ENCODE results near the gene CTCF.

Gene CTCF

DNA sequence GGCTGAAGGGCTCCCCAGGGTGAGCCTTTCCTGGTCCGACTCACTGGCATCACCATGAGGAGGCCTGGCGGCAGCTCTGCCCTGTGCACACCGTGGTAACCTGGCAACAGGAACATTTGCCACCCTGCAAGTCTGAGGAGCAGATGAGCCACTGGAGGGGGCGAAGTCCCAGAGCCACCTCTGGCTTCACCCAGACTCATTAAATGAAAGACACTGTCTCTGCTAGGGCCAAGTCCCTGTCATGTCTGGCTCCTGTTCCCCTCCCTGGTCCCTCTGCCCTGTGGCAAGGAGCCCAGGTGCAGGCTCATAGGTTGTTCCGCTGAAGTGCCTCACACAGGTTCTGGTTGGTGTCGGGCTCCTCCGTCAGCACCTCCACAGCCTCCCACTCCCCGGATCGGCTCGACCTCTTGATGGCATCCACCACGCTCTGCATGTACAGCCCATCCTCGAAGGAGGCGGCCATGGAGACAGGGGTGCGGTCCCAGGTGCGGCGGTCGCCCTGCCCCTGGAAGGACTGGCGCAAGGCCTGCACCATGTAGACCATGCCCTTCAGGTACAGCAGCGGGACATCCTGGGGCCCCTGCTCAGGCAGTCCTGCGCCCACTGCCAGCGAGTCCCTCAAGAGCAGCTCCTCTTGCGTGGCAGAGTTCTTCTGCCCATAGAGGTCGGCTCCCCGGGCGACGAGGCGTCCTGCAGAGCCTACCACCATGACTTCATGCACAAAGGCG is 112.7 kb downstream of the CTCF start:
- Histone ChIP-seq H3K36me3 (ENCODE audit: insufficient read depth, low read length) (peaks cover 10% of the 10 kb centered on the region), H3K4me1 (ENCODE audit: insufficient read depth, low read length) (no peaks in the 10 kb centered on the region), H3K9me3 (ENCODE audit: low read length) (no peaks in the 10 kb centered on the region), H3K4me3 (ENCODE audit: low read length) (no peak overlapping the region), H2AFZ (ENCODE audit: low read depth, low read length) (no peak overlapping the region), H3K27me3 (ENCODE audit: insufficient read depth, low read length) (no peaks in the 10 kb centered on the region)

DNA sequence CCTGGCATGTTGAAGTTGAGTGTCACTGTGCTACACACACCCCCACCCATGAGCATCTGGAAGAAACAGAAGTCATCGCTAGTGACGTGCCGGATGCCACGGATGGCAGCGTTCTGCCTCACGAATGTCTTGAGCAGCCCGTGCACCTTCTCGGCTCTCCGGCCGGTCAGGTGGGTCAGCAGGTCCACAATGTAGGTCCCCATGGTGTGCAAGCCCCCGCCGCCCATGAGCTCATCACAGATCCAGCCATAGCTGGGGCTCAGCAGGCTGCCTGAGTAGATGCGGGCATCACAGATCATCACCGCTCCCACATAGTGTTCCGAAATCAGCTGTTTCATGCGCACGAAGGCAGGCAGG is 113.2 kb downstream of the CTCF start:
- no peaks in the 10 kb centered on the region for H3K9me3 ChIP-seq (ENCODE audit: low read length)
- no peak overlapping the region for H2AFZ ChIP-seq (ENCODE audit: low read depth, low read length)
- no peaks in the 10 kb centered on the region for H3K27me3 ChIP-seq (ENCODE audit: insufficient read depth, low read length)
- H3K4me1 ChIP-seq (ENCODE audit: insufficient read depth, low read length): no peaks in the 10 kb centered on the region
- peaks cover 15% of the 10 kb centered on the region for H3K36me3 ChIP-seq (ENCODE audit: insufficient read depth, low read length)
- H3K4me3 ChIP-seq (ENCODE audit: low read length): no peak overlapping the region

DNA sequence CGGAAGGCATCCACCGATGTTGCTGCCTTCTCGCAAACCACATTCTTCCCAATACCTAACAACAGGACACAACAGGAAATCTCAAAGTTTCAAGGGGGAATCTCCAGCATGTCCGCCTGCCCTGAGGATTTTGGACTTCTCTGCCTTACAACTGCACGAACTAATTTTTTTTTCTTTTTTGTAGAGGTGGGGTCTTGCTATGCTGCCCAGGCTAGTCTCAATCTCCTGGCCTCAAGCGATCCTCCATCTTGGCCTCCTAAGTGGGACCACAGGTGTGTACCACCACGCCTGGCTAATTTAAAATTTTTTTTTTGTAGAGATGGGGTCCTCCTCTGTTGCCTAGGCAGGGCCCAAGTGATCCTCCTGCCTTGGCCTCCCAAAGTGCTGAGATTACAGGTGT is 113.7 kb downstream of the CTCF start:
- peaks cover 15% of the 10 kb centered on the region for H3K36me3 ChIP-seq (ENCODE audit: insufficient read depth, low read length)
- no peaks in the 10 kb centered on the region for H3K27me3 ChIP-seq (ENCODE audit: insufficient read depth, low read length)
- no peaks in the 10 kb centered on the region for H3K4me1 ChIP-seq (ENCODE audit: insufficient read depth, low read length)
- no peak overlapping the region for H3K4me3 ChIP-seq (ENCODE audit: low read length)
- H2AFZ ChIP-seq (ENCODE audit: low read depth, low read length): no peak overlapping the region
- no peaks in the 10 kb centered on the region for H3K9me3 ChIP-seq (ENCODE audit: low read length)

DNA sequence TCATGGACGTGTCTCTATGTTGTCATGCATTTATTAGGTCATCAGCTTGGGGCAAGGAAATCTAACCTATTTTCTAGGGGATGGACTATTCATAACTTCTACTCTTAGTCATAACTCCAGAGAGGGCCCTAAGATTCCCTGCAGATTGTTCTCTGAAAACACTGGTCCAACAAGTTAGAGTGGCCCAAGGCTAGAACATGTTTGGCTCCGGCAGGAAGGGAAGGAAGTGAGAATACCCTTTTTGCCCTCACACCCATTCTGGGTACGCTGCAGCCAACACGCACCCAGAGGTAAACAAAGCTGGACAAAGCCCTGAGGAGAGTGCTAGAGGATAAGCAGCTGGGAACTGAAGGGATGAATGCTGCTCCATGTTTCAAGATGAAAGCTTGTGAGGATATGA is 114.2 kb downstream of the CTCF start:
- no peak overlapping the region for H3K4me3 ChIP-seq (ENCODE audit: low read length)
- peaks cover 15% of the 10 kb centered on the region for H3K36me3 ChIP-seq (ENCODE audit: insufficient read depth, low read length)
- H3K27me3 ChIP-seq (ENCODE audit: insufficient read depth, low read length): no peaks in the 10 kb centered on the region
- no peaks in the 10 kb centered on the region for H3K4me1 ChIP-seq (ENCODE audit: insufficient read depth, low read length)
- H3K9me3 ChIP-seq (ENCODE audit: low read length): no peaks in the 10 kb centered on the region
- H2AFZ ChIP-seq (ENCODE audit: low read depth, low read length): no peak overlapping the region

DNA sequence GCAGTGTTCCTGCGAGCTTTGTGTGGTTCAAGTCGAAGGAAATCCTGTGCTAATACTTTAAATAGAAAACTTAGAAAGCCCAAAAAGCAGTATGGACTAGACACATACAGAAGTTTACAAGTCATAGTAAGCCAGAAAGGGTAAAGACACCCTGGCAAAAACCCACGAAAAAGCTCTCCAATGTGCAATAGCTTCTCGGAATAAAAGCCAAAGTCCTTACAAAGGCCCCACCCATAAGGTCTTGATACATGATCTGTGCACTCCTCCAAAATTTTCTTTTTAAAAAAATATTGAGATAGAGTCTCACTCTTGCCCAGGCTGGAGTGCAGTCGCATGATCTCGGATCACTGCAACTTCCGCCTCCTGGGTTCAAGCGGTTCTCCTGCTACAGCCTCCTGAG is 114.6 kb downstream of the CTCF start:
- Histone ChIP-seq H3K27me3 (ENCODE audit: insufficient read depth, low read length) (no peaks in the 10 kb centered on the region), H3K36me3 (ENCODE audit: insufficient read depth, low read length) (peaks cover 17% of the 10 kb centered on the region), H3K9me3 (ENCODE audit: low read length) (no peaks in the 10 kb centered on the region), H2AFZ (ENCODE audit: low read depth, low read length) (no peak overlapping the region), H3K4me1 (ENCODE audit: insufficient read depth, low read length) (no peaks in the 10 kb centered on the region), H3K4me3 (ENCODE audit: low read length) (no peak overlapping the region)

DNA sequence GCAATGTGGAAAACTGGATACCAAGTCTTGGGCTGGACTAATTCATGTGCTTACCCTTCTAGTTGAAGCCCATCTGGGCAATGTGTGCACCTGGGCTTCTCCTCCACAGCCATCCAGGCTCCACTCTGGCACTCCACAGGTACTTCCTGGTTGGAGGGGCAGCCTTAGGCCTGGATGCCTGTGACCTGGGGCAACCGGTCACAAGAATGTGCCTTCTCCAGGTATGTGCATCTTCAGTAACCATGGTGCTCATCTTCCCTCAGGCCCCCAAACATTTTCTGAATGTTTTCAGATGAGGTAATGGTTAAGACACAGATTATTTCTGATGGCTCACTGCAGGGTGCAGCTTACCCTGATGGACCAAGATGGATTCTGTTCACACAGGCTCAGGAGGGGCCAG is 115.4 kb downstream of the CTCF start:
- Histone ChIP-seq H3K36me3 (ENCODE audit: insufficient read depth, low read length) (peaks cover 17% of the 10 kb centered on the region), H3K27me3 (ENCODE audit: insufficient read depth, low read length) (no peaks in the 10 kb centered on the region), H2AFZ (ENCODE audit: low read depth, low read length) (no peak overlapping the region), H3K4me3 (ENCODE audit: low read length) (no peak overlapping the region), H3K9me3 (ENCODE audit: low read length) (no peaks in the 10 kb centered on the region), H3K4me1 (ENCODE audit: insufficient read depth, low read length) (no peaks in the 10 kb centered on the region)

DNA sequence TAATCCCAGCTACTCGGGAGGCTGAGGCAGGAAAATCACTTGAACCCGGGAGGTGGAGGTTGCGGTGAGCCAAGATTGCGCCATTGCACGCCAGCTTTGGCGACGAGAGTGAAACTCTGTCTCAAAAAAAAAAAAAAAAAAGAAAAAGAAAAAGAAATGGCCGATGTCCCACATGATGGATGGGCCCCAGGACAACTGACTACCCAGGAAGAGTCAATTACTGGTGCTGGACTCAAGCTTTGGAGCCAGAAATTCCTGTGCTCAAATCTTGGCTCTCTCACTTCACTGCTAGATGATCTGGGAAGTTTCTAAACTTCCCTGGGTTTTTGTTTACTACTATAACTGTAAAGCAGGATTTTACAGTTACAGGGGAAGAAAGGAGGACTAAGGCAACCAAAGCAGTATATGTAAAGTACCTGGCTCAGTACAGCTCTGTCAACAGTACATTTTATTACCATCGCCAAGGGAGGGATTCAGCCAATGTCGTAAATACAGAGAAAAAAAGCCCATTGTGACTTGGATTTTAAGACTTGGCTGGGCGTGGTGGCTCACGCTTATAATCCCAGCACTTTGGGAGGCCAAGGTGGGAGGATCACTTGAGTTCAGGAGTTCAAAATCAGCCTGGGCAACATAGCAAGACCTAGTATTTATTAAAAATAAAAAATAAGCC is 116.2 kb downstream of the CTCF start:
- Histone ChIP-seq H3K4me1 (ENCODE audit: insufficient read depth, low read length) (no peaks in the 10 kb centered on the region), H3K4me3 (ENCODE audit: low read length) (no peak overlapping the region), H3K36me3 (ENCODE audit: insufficient read depth, low read length) (peaks cover 23% of the 10 kb centered on the region), H2AFZ (ENCODE audit: low read depth, low read length) (no peak overlapping the region), H3K27me3 (ENCODE audit: insufficient read depth, low read length) (no peaks in the 10 kb centered on the region), H3K9me3 (ENCODE audit: low read length) (no peaks in the 10 kb centered on the region)

DNA sequence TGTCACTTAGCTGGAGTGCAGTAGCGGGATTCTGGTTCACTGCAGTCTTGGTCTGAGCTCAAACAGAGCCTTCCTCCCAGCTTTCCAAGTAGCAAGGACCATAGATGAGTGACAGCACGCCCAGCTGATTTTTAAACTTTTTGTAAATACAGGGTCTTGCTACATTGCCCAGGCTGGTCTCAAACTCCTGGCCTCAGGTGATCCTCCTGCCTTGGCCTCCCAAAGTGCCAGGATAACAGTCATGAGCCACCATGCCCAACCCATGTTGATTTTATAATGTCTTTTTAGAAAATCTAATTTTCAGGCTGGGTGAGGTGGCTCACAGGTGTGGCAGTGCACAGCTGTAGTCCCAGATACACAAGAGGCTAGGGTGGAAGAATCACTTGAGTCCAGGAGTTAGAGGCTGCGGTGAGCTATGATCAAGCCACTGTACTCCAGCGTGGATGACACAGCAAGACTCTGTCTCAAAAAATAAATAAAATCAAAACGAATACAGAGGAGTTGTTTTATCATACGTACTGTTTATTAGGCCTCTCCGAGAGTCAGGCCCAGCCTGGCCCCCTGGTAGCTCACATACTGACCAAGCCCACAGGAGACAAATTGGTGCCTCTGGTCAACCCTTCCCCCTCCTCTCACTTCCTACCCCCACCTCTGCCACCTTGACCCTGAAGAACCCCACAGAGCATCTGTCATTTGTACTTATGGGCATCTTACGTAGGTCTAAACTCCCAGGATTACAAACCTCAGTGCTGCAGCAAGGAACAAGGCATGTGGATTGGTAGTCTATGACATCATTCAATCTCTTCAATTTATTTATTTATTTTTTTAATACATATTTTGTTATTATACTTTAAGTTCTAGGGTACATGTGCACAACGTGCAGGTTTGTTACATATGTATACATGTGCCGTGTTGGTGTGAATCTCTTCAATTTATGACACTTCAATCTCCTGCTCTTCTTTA is 117.9 kb downstream of the CTCF start:
- Histone ChIP-seq H3K36me3 (ENCODE audit: insufficient read depth, low read length) (peaks cover 35% of the 10 kb centered on the region), H3K4me1 (ENCODE audit: insufficient read depth, low read length) (no peaks in the 10 kb centered on the region), H3K27me3 (ENCODE audit: insufficient read depth, low read length) (no peaks in the 10 kb centered on the region), H2AFZ (ENCODE audit: low read depth, low read length) (no peak overlapping the region), H3K9me3 (ENCODE audit: low read length) (no peaks in the 10 kb centered on the region), H3K4me3 (ENCODE audit: low read length) (no peak overlapping the region)

DNA sequence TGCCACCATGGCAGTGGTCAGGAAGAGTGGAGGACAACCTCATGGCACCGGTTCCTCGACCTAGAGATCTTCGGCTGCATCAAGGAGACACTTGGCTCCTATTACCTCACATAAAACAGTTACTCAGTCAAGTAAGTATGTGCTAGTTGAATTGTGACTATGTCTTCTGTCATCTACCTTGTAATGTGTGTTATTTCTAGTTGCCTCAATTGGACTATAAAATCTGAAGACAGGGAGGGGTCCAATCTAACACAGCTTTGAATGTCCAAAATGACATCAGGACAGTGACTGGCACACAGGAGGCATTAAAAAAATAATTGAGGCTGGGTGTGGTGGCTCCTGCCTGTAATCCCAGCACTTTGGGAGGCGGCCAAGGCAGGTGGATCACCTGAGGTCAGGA is 121.4 kb downstream of the CTCF start:
- Histone ChIP-seq H2AFZ (ENCODE audit: low read depth, low read length) (no peak overlapping the region), H3K36me3 (ENCODE audit: insufficient read depth, low read length) (peaks cover 34% of the 10 kb centered on the region), H3K9me3 (ENCODE audit: low read length) (no peaks in the 10 kb centered on the region), H3K27me3 (ENCODE audit: insufficient read depth, low read length) (no peaks in the 10 kb centered on the region), H3K4me1 (ENCODE audit: insufficient read depth, low read length) (no peaks in the 10 kb centered on the region), H3K4me3 (ENCODE audit: low read length) (no peak overlapping the region)

DNA sequence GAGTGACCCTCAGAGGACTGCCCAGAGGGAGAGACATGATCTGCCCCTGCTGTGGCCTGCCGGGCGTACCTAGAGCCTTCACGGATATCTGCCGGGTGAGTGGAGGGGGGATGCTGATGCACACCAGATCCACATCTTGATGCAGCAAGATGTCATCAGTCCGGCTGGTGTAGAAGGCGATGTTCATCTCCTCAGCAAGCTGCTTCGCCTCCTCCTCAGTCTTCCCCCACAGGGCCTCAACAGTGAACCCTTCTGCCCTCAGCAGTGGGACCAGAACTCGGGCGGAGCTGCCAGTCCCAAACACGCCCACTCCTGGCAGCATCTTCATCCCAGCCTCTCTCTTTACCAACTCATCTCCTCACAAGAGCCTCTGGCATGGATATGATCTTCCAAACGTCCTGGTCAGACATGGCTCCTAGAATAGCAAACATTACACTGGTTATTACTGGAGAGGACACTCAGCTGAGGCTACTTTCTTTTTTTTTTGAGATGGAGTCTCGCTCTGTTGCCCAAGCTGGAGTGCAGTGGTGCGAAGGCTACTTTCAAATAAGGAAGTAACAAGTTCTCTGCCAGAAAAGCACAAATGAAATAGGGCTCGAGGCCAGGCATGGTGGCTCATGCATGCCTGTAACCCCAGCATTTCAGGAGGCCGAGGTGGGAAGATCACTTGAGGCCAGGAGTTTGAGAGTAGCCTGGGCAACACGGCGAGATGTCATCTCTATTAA is 123.2 kb downstream of the CTCF start:
- H3K4me3 ChIP-seq (ENCODE audit: low read length): no peak overlapping the region
- no peaks in the 10 kb centered on the region for H3K27me3 ChIP-seq (ENCODE audit: insufficient read depth, low read length)
- H3K9me3 ChIP-seq (ENCODE audit: low read length): no peaks in the 10 kb centered on the region

More for the DNA sequence above, 123.2 kb downstream of the CTCF start:
- Histone ChIP-seq H3K4me1 (ENCODE audit: insufficient read depth, low read length) (no peaks in the 10 kb centered on the region), H2AFZ (ENCODE audit: low read depth, low read length) (no peak overlapping the region), H3K36me3 (ENCODE audit: insufficient read depth, low read length) (peaks cover 31% of the 10 kb centered on the region)
